CD4-positive, alpha-beta T cell (primary cell): ENCODE measurements around the gene ALK. TPM values are rescaled to one million over a fixed set of nuclear protein-coding genes. Genes with fewer than 3 reads are reported as not detected.
A peak's percentile ranks its signal among the peaks of the same experiment; 100 is the strongest.

Experiments
- ATAC-seq: fragments of 200-7000 bp; cut with Tn5 transposase; one replicate; pipeline ENCODE4 v1.10.0; 2022; ENCODE audit warnings: mild to moderate bottlenecking; ENCODE audit not compliant: poor library complexity
- CTCF ChIA-PET: fragments of 350-600 bp; sonication (Branson Sonifier 250); formaldehyde crosslinking; loops from one replicate; lab custom pipeline; 2021; ENCODE audit warnings: antibody characterized with exemption, inconsistent platforms; lab: Charles Lee
- POLR2A ChIA-PET: fragments of 350-600 bp; sonication (Branson Sonifier 250); formaldehyde crosslinking; loops from one replicate; lab custom pipeline; 2021; ENCODE audit warnings: antibody characterized with exemption, inconsistent platforms; lab: Charles Lee
- DNase-seq, 14 experiments: peaks; one replicate each; pipeline ENCODE4 v3.0.0-alpha.2; 2013 to 2020; ENCODE audit warnings: mixed read lengths in 2 of 14
- H3K27ac ChIP-seq, 2 donors: one replicate each; pipeline versions ENCODE4 v1.5.1 to v1.7.0; 2013; ENCODE audit warnings: low read length in 2 of 2, low read depth in 1 of 2, mild to moderate bottlenecking in 1 of 2
- H3K27me3 ChIP-seq, 2 experiments: 1 replicate in 1 of 2; 2 replicates in 1 of 2; pipeline versions ENCODE4 v1.6.1 to v1.7.0; 2013; ENCODE audit warnings: low read length in 2 of 2, control low read depth in 1 of 2, mild to moderate bottlenecking in 1 of 2, moderate library complexity in 1 of 2; ENCODE audit not compliant: insufficient read depth in 2 of 2, control insufficient read depth in 1 of 2
- H3K36me3 ChIP-seq: one replicate; pipeline ENCODE4 v1.6.1; 2013; ENCODE audit warnings: low read length, control low read depth; ENCODE audit not compliant: insufficient read depth
- H3K4me1 ChIP-seq: one replicate; pipeline ENCODE4 v1.6.1; 2013; ENCODE audit warnings: low read length, control low read depth; ENCODE audit not compliant: insufficient read depth
- H3K4me3 ChIP-seq: one replicate; pipeline ENCODE4 v1.5.1; 2013; ENCODE audit warnings: mild to moderate bottlenecking, low read length, moderate library complexity
- H3K9me3 ChIP-seq, 2 experiments: 1 replicate in 1 of 2; 2 replicates in 1 of 2; pipeline versions ENCODE4 v1.6.1 to v1.7.0; 2013; ENCODE audit warnings: low read length in 2 of 2, mild to moderate bottlenecking in 2 of 2, control low read depth in 1 of 2, moderate library complexity in 1 of 2; ENCODE audit not compliant: control insufficient read depth in 1 of 2, insufficient read depth in 1 of 2
- H3K27ac Mint-ChIP-seq: one replicate; pipeline ENCODE4 v1.8.0; 2020; ENCODE audit warnings: mixed read lengths
- H3K27me3 Mint-ChIP-seq: one replicate; pipeline ENCODE4 v1.8.0; 2021; ENCODE audit warnings: mixed read lengths
- H3K36me3 Mint-ChIP-seq: one replicate; pipeline ENCODE4 v1.8.0; 2021; ENCODE audit warnings: low read depth, mixed read lengths
- H3K4me1 Mint-ChIP-seq: one replicate; pipeline ENCODE4 v1.8.0; 2021; ENCODE audit warnings: low read depth, mixed read lengths
- H3K4me3 Mint-ChIP-seq: one replicate; pipeline ENCODE4 v1.8.0; 2020; ENCODE audit warnings: mild to moderate bottlenecking, mixed read lengths
- H3K9me3 Mint-ChIP-seq: one replicate; pipeline ENCODE4 v1.8.0; 2020; ENCODE audit warnings: mixed read lengths
- CTCF ChIP-seq: fragments of 200-600 bp; IDR thresholded peaks from one replicate; pipeline ENCODE4 v1.8.0; 2022; ENCODE audit warnings: antibody characterized with exemption, mild to moderate bottlenecking
- intact Hi-C, 2 experiments: fragments of 100-400 bp; cut with DNase I in 1 of 2; cut with micrococcal nuclease in 1 of 2; formaldehyde crosslinking; loops; one replicate each; pipeline versions ENCODE4 v1.15.1 to v1.9.0; 2023 to 2025; cut with DNase I, micrococcal nuclease
- total RNA-seq, 174 experiments: library from RNA in 2 of 174; stranded (reverse) in 2 of 174; gene quantifications; one replicate each; pipeline ENCODE4 v1.2.3 and lab custom pipeline; 2021 to 2026

ALK gene
- total RNA-seq, 2 experiments from 2014 or later, result not detected

GRCh38 chr2:29191817-29192216, 729.6 kb downstream of the ALK start:
- no peaks in the 10 kb centered on the region for H3K9me3 ChIP-seq
- ChIA-PET POLR2A (no interaction called here), CTCF (no interaction called here)
- ATAC-seq (no peak), DNase-seq (no peak)
- peaks cover 7% of the 10 kb centered on the region for H3K4me1 ChIP-seq
- no peaks in the 10 kb centered on the region for H3K27me3 Mint-ChIP-seq
- H3K27ac ChIP-seq, result no peak overlapping the region
- no peak overlapping the region for H3K27ac Mint-ChIP-seq
- H3K9me3 Mint-ChIP-seq, result no peaks in the 10 kb centered on the region
- intact Hi-C loops, result no loop called here
- H3K4me3 Mint-ChIP-seq, result no peak overlapping the region
- no peak overlapping the region for H3K4me3 ChIP-seq
- H3K4me1 Mint-ChIP-seq, result peaks cover 20% of the 10 kb centered on the region
- H3K27me3 ChIP-seq, result no peaks in the 10 kb centered on the region
- peaks cover 18% of the 10 kb centered on the region for H3K36me3 Mint-ChIP-seq
- no peak for TF ChIP-seq CTCF
- peaks cover 8% of the 10 kb centered on the region for H3K36me3 ChIP-seq

DNA sequence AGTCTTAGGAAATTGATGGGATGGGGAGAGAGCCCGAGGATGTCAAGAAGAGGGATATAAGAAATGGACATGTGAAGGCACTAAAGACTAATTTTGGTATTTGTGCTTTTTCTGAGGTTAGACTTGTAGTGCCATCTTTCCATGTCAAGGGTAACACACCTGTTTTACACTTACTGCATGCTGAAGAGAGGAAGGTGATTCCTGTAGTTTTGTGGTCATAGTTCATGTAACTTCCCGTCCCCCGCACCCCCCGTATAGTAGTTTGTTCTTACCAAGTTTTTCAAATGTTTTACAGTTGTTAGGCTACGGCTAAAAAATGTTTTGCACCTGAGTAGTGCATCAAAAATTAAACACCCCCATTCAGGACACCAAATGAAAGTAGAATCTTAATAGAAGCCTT, 732.3 kb downstream of the ALK start:
- Mint-ChIP-seq H3K4me3 (no peak overlapping the region), H3K9me3 (no peaks in the 10 kb centered on the region), H3K36me3 (peaks cover 39% of the 10 kb centered on the region), H3K27me3 (no peaks in the 10 kb centered on the region), H3K27ac (peak overlapping the region; percentile 6), H3K4me1 (peaks cover 16% of the 10 kb centered on the region)
- H3K4me3 ChIP-seq, result no peak overlapping the region
- TF ChIP-seq CTCF, result no peak
- H3K4me1 ChIP-seq, result peaks cover 4% of the 10 kb centered on the region
- POLR2A ChIA-PET, result no interaction called here
- peak in 6 of 14 experiments; percentile 11 to 83 (median 30) for DNase-seq
- CTCF ChIA-PET, result no interaction called here
- intact Hi-C loops, result loop anchor here in 1 of 2 experiments (5.0 kb wide), 1 partner anchor 77 kb away; no protein-coding TSS in a partner anchor
- H3K27ac ChIP-seq, result no peak overlapping the region
- H3K27me3 ChIP-seq, result no peaks in the 10 kb centered on the region
- peak; percentile 93 for ATAC-seq
- H3K36me3 ChIP-seq, result peaks cover 13% of the 10 kb centered on the region
- H3K9me3 ChIP-seq, result no peaks in the 10 kb centered on the region

DNA sequence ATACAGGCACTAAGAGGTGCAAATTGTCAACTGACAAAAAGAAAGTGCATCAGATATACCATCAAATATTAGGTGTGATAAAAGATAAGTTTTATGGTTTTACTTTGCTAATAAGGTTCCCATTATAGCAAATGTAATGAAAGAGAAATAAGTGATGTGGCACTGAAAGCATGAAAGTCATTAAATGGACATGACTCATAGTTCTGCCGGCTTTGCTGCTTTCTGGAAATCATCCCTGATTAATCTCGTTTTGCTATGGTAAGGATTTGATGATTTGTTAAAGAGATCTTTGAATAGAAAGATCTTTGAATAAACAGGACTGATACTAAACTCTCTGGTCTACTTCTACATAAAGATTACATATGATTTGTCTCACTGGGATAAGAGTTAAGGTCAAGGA, 733.5 kb downstream of the ALK start:
- TF ChIP-seq CTCF, result no peak
- CTCF ChIA-PET, result no interaction called here
- POLR2A ChIA-PET, result no interaction called here
- H3K27me3 ChIP-seq, result no peaks in the 10 kb centered on the region
- H3K4me1 Mint-ChIP-seq, result peaks cover 16% of the 10 kb centered on the region
- no peaks in the 10 kb centered on the region for H3K9me3 Mint-ChIP-seq
- H3K27ac Mint-ChIP-seq, result no peak overlapping the region
- no peak overlapping the region for H3K27ac ChIP-seq
- no peaks in the 10 kb centered on the region for H3K9me3 ChIP-seq
- H3K36me3 Mint-ChIP-seq, result peaks cover 46% of the 10 kb centered on the region
- H3K36me3 ChIP-seq, result peaks cover 13% of the 10 kb centered on the region
- no peak for ATAC-seq
- H3K4me1 ChIP-seq, result peaks cover 4% of the 10 kb centered on the region
- intact Hi-C loops, result loop anchor here in 1 of 2 experiments (5.0 kb wide), 1 partner anchor 76 kb away; no protein-coding TSS in a partner anchor
- no peak overlapping the region for H3K4me3 ChIP-seq
- DNase-seq, result no peak
- no peaks in the 10 kb centered on the region for H3K27me3 Mint-ChIP-seq
- no peak overlapping the region for H3K4me3 Mint-ChIP-seq
